GM19397 (cell line): Measurements from ENCODE around the gene G2E3.
"Not testable (repeated sequence)": the region's sequence is repeated elsewhere in the genome, so short reads cannot be mapped to it uniquely, and the experiment has no call there.

Source experiments
- ATAC-seq: cut with Tn5 transposase; IDR thresholded peaks from one replicate; pipeline ENCODE4 v1.9.1; 2021; ENCODE audit warnings: mild to moderate bottlenecking, moderate library complexity; ENCODE audit not compliant: unreplicated experiment

Gene G2E3

GRCh38 chr14:30559638-30560091, 707 bp downstream of the G2E3 start:
- ATAC-seq, result peak; percentile 8

GRCh38 chr14:30560581-30560980, 1.6 kb downstream of the G2E3 start:
- no peak for ATAC-seq

GRCh38 chr14:30564235-30564867, 5.4 kb downstream of the G2E3 start:
- no peak for ATAC-seq

- no peak for ATAC-seq
Measured at GRCh38 chr14:30564868-30565248, 5.9 kb downstream of the G2E3 start.

GRCh38 chr14:30569216-30569902, 10.4 kb downstream of the G2E3 start:
- ATAC-seq, result no peak

- no peak for ATAC-seq
Measured at GRCh38 chr14:30569903-30570226, 10.9 kb downstream of the G2E3 start.

- ATAC-seq, result no peak
Measured at GRCh38 chr14:30572237-30572636, 13.3 kb downstream of the G2E3 start.

GRCh38 chr14:30572771-30573170, 13.8 kb downstream of the G2E3 start:
- no peak for ATAC-seq

GRCh38 chr14:30573226-30573814, 14.4 kb downstream of the G2E3 start:
- ATAC-seq, result no peak

- ATAC-seq, result no peak
Measured at GRCh38 chr14:30573966-30574365, 15.0 kb downstream of the G2E3 start.

- not testable (repeated sequence) for ATAC-seq
Measured at GRCh38 chr14:30574777-30575176, 15.8 kb downstream of the G2E3 start.

- ATAC-seq, result not testable (repeated sequence)
Measured at GRCh38 chr14:30576333-30576732, 17.4 kb downstream of the G2E3 start.

- no peak for ATAC-seq
Measured at GRCh38 chr14:30580616-30581282, 21.8 kb downstream of the G2E3 start.

GRCh38 chr14:30581283-30581625, 22.3 kb downstream of the G2E3 start:
- no peak for ATAC-seq

- no peak for ATAC-seq
Measured at GRCh38 chr14:30582376-30582775, 23.4 kb downstream of the G2E3 start.

GRCh38 chr14:30584058-30584630, 25.2 kb downstream of the G2E3 start:
- no peak for ATAC-seq

GRCh38 chr14:30585204-30585603, 26.2 kb downstream of the G2E3 start:
- ATAC-seq, result no peak

- no peak for ATAC-seq
Measured at GRCh38 chr14:30587141-30587540, 28.2 kb downstream of the G2E3 start.

- ATAC-seq, result no peak
Measured at GRCh38 chr14:30588873-30589272, 29.9 kb downstream of the G2E3 start.

GRCh38 chr14:30596935-30597334, 38.0 kb downstream of the G2E3 start:
- no peak for ATAC-seq

GRCh38 chr14:30597504-30597903, 38.5 kb downstream of the G2E3 start:
- ATAC-seq, result no peak
